DOHH2 (cell line): Measurements from ENCODE around the gene KCNIP3.

Source experiments
- EZH2phosphoT487 ChIP-seq: fragments of 200-600 bp; sonication (generic); IDR thresholded peaks from 2 replicates; pipeline ENCODE4 v1.6.1; 2017; ENCODE audit warnings: borderline replicate concordance, mild to moderate bottlenecking, antibody characterized with exemption, low read length, moderate library complexity, mixed read lengths
- TF ChIP-seq, protein P1 (sequence below): fragments of 200-600 bp; sonication (generic); IDR thresholded peaks from one replicate; pipeline ENCODE4 v1.5.1; 2014; ENCODE audit warnings: antibody characterized with exemption, mild to moderate bottlenecking, low read depth, low read length; ENCODE audit not compliant: poor library complexity, severe bottlenecking

DNA sequence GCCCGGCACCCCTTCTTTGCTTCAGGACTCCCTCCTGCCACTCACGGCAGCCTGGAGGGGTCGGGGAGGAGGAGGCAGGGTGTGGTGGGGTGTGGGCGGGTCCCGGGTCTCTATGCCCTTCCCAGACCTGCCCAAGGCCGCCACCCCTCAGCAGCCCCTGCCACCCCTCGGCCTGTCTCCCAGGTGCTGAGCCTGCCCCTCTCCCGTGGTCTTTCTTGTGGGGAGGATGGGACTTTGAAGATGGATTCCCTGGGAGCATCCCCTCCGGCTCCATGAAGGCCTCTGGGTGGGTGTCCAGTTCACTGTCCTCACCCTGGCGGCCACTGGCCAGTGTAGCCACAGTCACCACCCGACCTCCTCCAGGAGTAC lies 23.2 kb downstream of the KCNIP3 start:
- TF ChIP-seq, protein P1, sequence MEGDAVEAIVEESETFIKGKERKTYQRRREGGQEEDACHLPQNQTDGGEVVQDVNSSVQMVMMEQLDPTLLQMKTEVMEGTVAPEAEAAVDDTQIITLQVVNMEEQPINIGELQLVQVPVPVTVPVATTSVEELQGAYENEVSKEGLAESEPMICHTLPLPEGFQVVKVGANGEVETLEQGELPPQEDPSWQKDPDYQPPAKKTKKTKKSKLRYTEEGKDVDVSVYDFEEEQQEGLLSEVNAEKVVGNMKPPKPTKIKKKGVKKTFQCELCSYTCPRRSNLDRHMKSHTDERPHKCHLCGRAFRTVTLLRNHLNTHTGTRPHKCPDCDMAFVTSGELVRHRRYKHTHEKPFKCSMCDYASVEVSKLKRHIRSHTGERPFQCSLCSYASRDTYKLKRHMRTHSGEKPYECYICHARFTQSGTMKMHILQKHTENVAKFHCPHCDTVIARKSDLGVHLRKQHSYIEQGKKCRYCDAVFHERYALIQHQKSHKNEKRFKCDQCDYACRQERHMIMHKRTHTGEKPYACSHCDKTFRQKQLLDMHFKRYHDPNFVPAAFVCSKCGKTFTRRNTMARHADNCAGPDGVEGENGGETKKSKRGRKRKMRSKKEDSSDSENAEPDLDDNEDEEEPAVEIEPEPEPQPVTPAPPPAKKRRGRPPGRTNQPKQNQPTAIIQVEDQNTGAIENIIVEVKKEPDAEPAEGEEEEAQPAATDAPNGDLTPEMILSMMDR = no peak
- no peak for TF ChIP-seq EZH2phosphoT487
